Vagina (tissue), 2 donors: ENCODE measurements around the gene NFE2L2. TPM values are rescaled to one million over a fixed set of nuclear protein-coding genes. Genes with fewer than 3 reads are reported as not detected.

Experiments used
- DNase-seq, 2 donors: peaks; one replicate each; pipeline ENCODE4 v3.0.0-alpha.2; 2017; ENCODE audit errors: extremely low spot score in 2 of 2
- H3K27ac ChIP-seq: fragments of 200-600 bp; sonication (generic); one replicate; pipeline ENCODE4 v1.5.1; 2019
- H3K27me3 ChIP-seq: fragments of 200-600 bp; sonication (generic); one replicate; pipeline ENCODE4 v1.5.1; 2019
- H3K36me3 ChIP-seq, 2 donors: fragments of 200-600 bp; sonication (generic); one replicate each; pipeline ENCODE4 v1.5.1; 2017 to 2019
- H3K4me1 ChIP-seq: fragments of 200-600 bp; sonication (generic); one replicate; pipeline ENCODE4 v1.5.1; 2019
- H3K4me3 ChIP-seq, 2 donors: fragments of 200-600 bp; sonication (generic); 1 replicate in 1 of 2; 2 replicates in 1 of 2; pipeline ENCODE4 v1.5.1; 2016 to 2019
- H3K9me3 ChIP-seq: fragments of 200-600 bp; sonication (generic); one replicate; pipeline ENCODE4 v1.5.1; 2019
- CTCF ChIP-seq, 3 experiments: fragments of 450-650 bp in 2 of 3; fragments of 200-600 bp in 1 of 3; sonication (generic) in 1 of 3; IDR thresholded peaks; one replicate each; pipeline ENCODE4 v1.5.1; 2017 to 2019; ENCODE audit warnings: antibody characterized with exemption in 3 of 3, mild to moderate bottlenecking in 2 of 3, moderate library complexity in 2 of 3
- POLR2A ChIP-seq, 2 donors: fragments of 450-650 bp; IDR thresholded peaks; one replicate each; pipeline ENCODE4 v1.6.1; 2017; ENCODE audit warnings: antibody characterized with exemption in 2 of 2, mild to moderate bottlenecking in 2 of 2, moderate library complexity in 2 of 2
- POLR2AphosphoS5 ChIP-seq, 2 donors: sonication (generic); formaldehyde crosslinking; IDR thresholded peaks; one replicate each; pipeline ENCODE4 v1.9.0; 2017; ENCODE audit warnings: antibody characterized with exemption in 2 of 2, mild to moderate bottlenecking in 2 of 2, low read depth in 1 of 2; ENCODE audit not compliant: insufficient read depth in 1 of 2
- intact Hi-C: fragments of 100-400 bp; cut with DNase I; formaldehyde crosslinking; loops from one replicate; pipeline ENCODE4 v1.15.1; 2023
- total RNA-seq: library from RNA; depleted of rRNA; stranded (reverse); fragments of >200 nt; gene quantifications from one replicate; pipeline ENCODE4 v1.2.3, GENCODE V29; 2016

The NFE2L2 gene
- total RNA-seq, 1 donor from 2014 or later = 147 TPM

GRCh38 chr2:177212106-177212890 is 52.2 kb downstream of the NFE2L2 start, which contains the start of gene HNRNPA3:
Gene HNRNPA3 (plus strand): TSS chr2:177212794. CDS start chr2:177212800, 6 bp downstream.
- peak; percentile 72 to 95 for TF ChIP-seq POLR2AphosphoS5 (IDR thresholded peaks at IDR 0.05; ENCODE audit: insufficient read depth in 1 of 2, low read depth in 1 of 2)
- TF ChIP-seq CTCF (IDR thresholded peaks at IDR 0.05) = peak; percentile 0 to 34 (median 25)
- TF ChIP-seq POLR2A (IDR thresholded peaks at IDR 0.05) = peak in 1 of 2 donors; percentile 92
- peak; percentile 99 to 100 for DNase-seq
- H3K9me3 ChIP-seq = no peaks in the 10 kb centered on the region
- H3K4me1 ChIP-seq = peaks cover 54% of the 10 kb centered on the region
- H3K4me3 ChIP-seq = peak within 1 kb of the TSS; percentile 74 to 96
- no peaks in the 10 kb centered on the region for H3K27me3 ChIP-seq
- H3K27ac ChIP-seq = peak within 1 kb of the TSS; percentile 100
- H3K36me3 ChIP-seq = peaks cover under 1 to 20% of the 10 kb centered on the region in 2 donors
- intact Hi-C loops = loop anchor here (2.0 kb wide), 1 partner anchor 53 kb away; the partner anchor contains the start of gene NFE2L2

- intact Hi-C loops = loop anchor here (2.0 kb wide), 1 partner anchor 53 kb away; the partner anchor contains the start of gene NFE2L2
- Histone ChIP-seq H3K27ac (peak overlapping the region; percentile 100), H3K27me3 (no peaks in the 10 kb centered on the region), H3K36me3 (peaks cover 0 to 14% of the 10 kb centered on the region in 2 donors), H3K9me3 (no peaks in the 10 kb centered on the region), H3K4me1 (peaks cover 47% of the 10 kb centered on the region), H3K4me3 (peak overlapping the region; percentile 48 to 74)
- no peak for TF ChIP-seq POLR2A (IDR thresholded peaks at IDR 0.05)
- TF ChIP-seq POLR2AphosphoS5 (IDR thresholded peaks at IDR 0.05; ENCODE audit: insufficient read depth in 1 of 2, low read depth in 1 of 2) = no peak
- TF ChIP-seq CTCF (IDR thresholded peaks at IDR 0.05) = no peak
- DNase-seq = no peak
Observed at GRCh38 chr2:177211576-177212105, 52.9 kb downstream of the NFE2L2 start.

GRCh38 chr2:177211169-177211568 is 53.4 kb downstream of the NFE2L2 start:
- Histone ChIP-seq H3K36me3 (peaks cover 0 to 9% of the 10 kb centered on the region in 2 donors), H3K4me1 (peaks cover 43% of the 10 kb centered on the region), H3K9me3 (no peaks in the 10 kb centered on the region), H3K27ac (peak overlapping the region; percentile 100), H3K27me3 (no peaks in the 10 kb centered on the region), H3K4me3 (peak overlapping the region; percentile 48 to 74)
- TF ChIP-seq POLR2AphosphoS5 (IDR thresholded peaks at IDR 0.05; ENCODE audit: insufficient read depth in 1 of 2, low read depth in 1 of 2) (no peak), POLR2A (IDR thresholded peaks at IDR 0.05) (no peak), CTCF (IDR thresholded peaks at IDR 0.05) (no peak)
- intact Hi-C loops = no loop called here
- no peak for DNase-seq

GRCh38 chr2:177207101-177207500 is 57.4 kb downstream of the NFE2L2 start:
- TF ChIP-seq POLR2A (IDR thresholded peaks at IDR 0.05) (no peak), CTCF (IDR thresholded peaks at IDR 0.05) (no peak), POLR2AphosphoS5 (IDR thresholded peaks at IDR 0.05; ENCODE audit: insufficient read depth in 1 of 2, low read depth in 1 of 2) (no peak)
- H3K27ac ChIP-seq = no peak overlapping the region

More at GRCh38 chr2:177207101-177207500, 57.4 kb downstream of the NFE2L2 start:
- intact Hi-C loops = no loop called here
- DNase-seq = no peak
- H3K4me1 ChIP-seq = peaks cover 15% of the 10 kb centered on the region
- no peak overlapping the region for H3K4me3 ChIP-seq
- H3K9me3 ChIP-seq = no peaks in the 10 kb centered on the region
- H3K36me3 ChIP-seq = no peaks in the 10 kb centered on the region
- no peaks in the 10 kb centered on the region for H3K27me3 ChIP-seq
